Activated B cell treated with CpG ODN at 0.5 μM for 24 hours (primary cell): ENCODE measurements around the gene AOPEP. TPM values are rescaled to one million over a fixed set of nuclear protein-coding genes. Genes with fewer than 3 reads are reported as not detected.

Experiments
- ATAC-seq: fragments of 200-7000 bp; cut with Tn5 transposase; one replicate; pipeline ENCODE4 v1.10.0; 2021; ENCODE audit warnings: low read depth, mild to moderate bottlenecking, moderate library complexity
- CTCF ChIA-PET: fragments of 350-600 bp; sonication (Branson Sonifier 250); formaldehyde crosslinking; loops from one replicate; lab custom pipeline; 2021; ENCODE audit warnings: antibody characterized with exemption; lab: Charles Lee
- POLR2A ChIA-PET: fragments of 350-600 bp; sonication (Branson Sonifier 250); formaldehyde crosslinking; loops from one replicate; lab custom pipeline; 2021; ENCODE audit warnings: antibody characterized with exemption; lab: Charles Lee
- DNase-seq: peaks from one replicate; pipeline ENCODE4 v3.0.0; 2022
- H3K27ac Mint-ChIP-seq: one replicate; pipeline ENCODE4 v1.8.0; 2020; ENCODE audit warnings: mixed read lengths
- H3K27me3 Mint-ChIP-seq: one replicate; pipeline ENCODE4 v1.8.0; 2021; ENCODE audit warnings: mixed read lengths
- H3K36me3 Mint-ChIP-seq: one replicate; pipeline ENCODE4 v1.8.0; 2021; ENCODE audit warnings: low read depth, mixed read lengths
- H3K4me1 Mint-ChIP-seq: one replicate; pipeline ENCODE4 v1.8.0; 2021; ENCODE audit warnings: mixed read lengths
- H3K4me3 Mint-ChIP-seq: one replicate; pipeline ENCODE4 v1.8.0; 2020; ENCODE audit warnings: mild to moderate bottlenecking, mixed read lengths
- H3K9me3 Mint-ChIP-seq: one replicate; pipeline ENCODE4 v1.8.0; 2020; ENCODE audit warnings: mixed read lengths
- CTCF ChIP-seq: fragments of 200-600 bp; IDR thresholded peaks from one replicate; pipeline ENCODE4 v1.8.0; 2022; ENCODE audit warnings: antibody characterized with exemption, mild to moderate bottlenecking
- intact Hi-C: fragments of 100-400 bp; cut with micrococcal nuclease; formaldehyde crosslinking; loops from one replicate; pipeline ENCODE4 v1.15.1; 2024
- total RNA-seq: library from RNA; stranded (reverse); gene quantifications from 2 replicates; pipeline ENCODE4 v1.2.3, GENCODE V29; 2022

AOPEP gene
- total RNA-seq, 1 donor from 2014 or later: 20.4 TPM

- intact Hi-C loops: no loop called here
- Mint-ChIP-seq H3K4me1 (peaks cover 9% of the 10 kb centered on the region), H3K4me3 (peak overlapping the region; percentile 71), H3K9me3 (no peaks in the 10 kb centered on the region), H3K27me3 (peaks cover 13% of the 10 kb centered on the region), H3K27ac (no peak overlapping the region), H3K36me3 (no peaks in the 10 kb centered on the region)
- DNase-seq (peak; percentile 33), ATAC-seq (peak; percentile 98)
- ChIA-PET POLR2A (no interaction called here), CTCF (no interaction called here)
- no peak for TF ChIP-seq CTCF
Measured at GRCh38 chr9:95048225-95049087, 322.0 kb downstream of the AOPEP start.

GRCh38 chr9:95049761-95050160 is 323.3 kb downstream of the AOPEP start:
- CTCF ChIA-PET: no interaction called here

GRCh38 chr9:95053611-95054570 is 327.4 kb downstream of the AOPEP start:
- intact Hi-C loops: no loop called here
- ATAC-seq (no peak), DNase-seq (no peak)
- peaks cover 10% of the 10 kb centered on the region for H3K27me3 Mint-ChIP-seq
- H3K4me1 Mint-ChIP-seq: peaks cover 2% of the 10 kb centered on the region
- no peaks in the 10 kb centered on the region for H3K9me3 Mint-ChIP-seq
- no peak for TF ChIP-seq CTCF
- H3K36me3 Mint-ChIP-seq: no peaks in the 10 kb centered on the region
- H3K4me3 Mint-ChIP-seq: no peak overlapping the region
- ChIA-PET CTCF (no interaction called here), POLR2A (no interaction called here)
- H3K27ac Mint-ChIP-seq: no peak overlapping the region

More at GRCh38 chr9:95049761-95050160, 323.3 kb downstream of the AOPEP start:
- TF ChIP-seq CTCF: no peak
- intact Hi-C loops: no loop called here
- POLR2A ChIA-PET: no interaction called here
- Mint-ChIP-seq H3K27me3 (peaks cover 13% of the 10 kb centered on the region), H3K27ac (no peak overlapping the region), H3K36me3 (no peaks in the 10 kb centered on the region), H3K4me3 (no peak overlapping the region), H3K9me3 (no peaks in the 10 kb centered on the region), H3K4me1 (peaks cover 9% of the 10 kb centered on the region)
- ATAC-seq (no peak), DNase-seq (no peak)

- H3K4me3 Mint-ChIP-seq: no peak overlapping the region
- H3K27ac Mint-ChIP-seq: no peak overlapping the region
- ChIA-PET CTCF (no interaction called here), POLR2A (no interaction called here)
- no peak for TF ChIP-seq CTCF
- no peaks in the 10 kb centered on the region for H3K36me3 Mint-ChIP-seq
- H3K4me1 Mint-ChIP-seq: no peaks in the 10 kb centered on the region
- no peaks in the 10 kb centered on the region for H3K9me3 Mint-ChIP-seq
- H3K27me3 Mint-ChIP-seq: peaks cover 2% of the 10 kb centered on the region
- ATAC-seq (no peak), DNase-seq (no peak)
- intact Hi-C loops: no loop called here
Measured at GRCh38 chr9:95055334-95055850, 328.9 kb downstream of the AOPEP start.
